HepG2 (cell line): ENCODE data around the gene LARP1B. TPM values are rescaled to one million over a fixed set of nuclear protein-coding genes. Genes with fewer than 3 reads are reported as not detected.
A peak's percentile ranks its signal among the peaks of the same experiment; 100 is the strongest.

ENCODE experiments used
- E2F1 ChIP-seq: sonication (generic); formaldehyde crosslinking; IDR thresholded peaks from 2 replicates; pipeline ENCODE4 v1.5.0; 2020; ENCODE audit warnings: missing genetic modification reagents
- GATAD2A ChIP-seq: IDR thresholded peaks from 2 replicates; pipeline ENCODE4 v1.6.1; 2016
- KLF15 ChIP-seq: sonication (generic); formaldehyde crosslinking; IDR thresholded peaks from 2 replicates; pipeline ENCODE4 v1.8.1; 2023; ENCODE audit warnings: borderline replicate concordance, mild to moderate bottlenecking, inconsistent platforms, missing genetic modification reagents, mixed read lengths
- MAFG ChIP-seq: sonication (generic); formaldehyde crosslinking; IDR thresholded peaks from 2 replicates; pipeline ENCODE4 v1.5.1; 2020; ENCODE audit warnings: mild to moderate bottlenecking, missing genetic modification reagents
- MED1 ChIP-seq: sonication (generic); formaldehyde crosslinking; IDR thresholded peaks from 2 replicates; pipeline ENCODE4 v1.4.0; 2020; ENCODE audit warnings: missing genetic modification reagents
- PHB2 ChIP-seq: fragments of 450-650 bp; IDR thresholded peaks from 2 replicates; pipeline ENCODE4 v1.6.1; 2018; ENCODE audit not compliant: partially characterized antibody
- TOPORS ChIP-seq: sonication (generic); formaldehyde crosslinking; IDR thresholded peaks from 2 replicates; pipeline ENCODE4 v1.8.0; 2023; ENCODE audit warnings: mild to moderate bottlenecking, missing genetic modification reagents
- ZBTB3 ChIP-seq: sonication (generic); formaldehyde crosslinking; IDR thresholded peaks from 2 replicates; pipeline ENCODE4 v1.4.0; 2020; ENCODE audit warnings: low read depth, mild to moderate bottlenecking, moderate library complexity, missing genetic modification reagents, borderline replicate concordance
- ZFP90 ChIP-seq: sonication (generic); formaldehyde crosslinking; IDR thresholded peaks from 2 replicates; pipeline ENCODE4 v1.8.0; 2022; ENCODE audit warnings: missing genetic modification reagents, mild to moderate bottlenecking, inconsistent platforms, borderline replicate concordance
- ZIK1 ChIP-seq: sonication (generic); formaldehyde crosslinking; IDR thresholded peaks from 2 replicates; pipeline ENCODE4 v1.5.0; 2020; ENCODE audit warnings: mild to moderate bottlenecking, low read depth, missing genetic modification reagents, borderline replicate concordance
- ZNF205 ChIP-seq: IDR thresholded peaks from 2 replicates; pipeline ENCODE4 v1.6.1; 2018; ENCODE audit warnings: missing biosample characterization, missing genetic modification reagents
- ZNF225 ChIP-seq: sonication (generic); formaldehyde crosslinking; IDR thresholded peaks from 2 replicates; pipeline ENCODE4 v1.4.0; 2020; ENCODE audit warnings: mild to moderate bottlenecking, missing genetic modification reagents
- ZNF280B ChIP-seq: sonication (generic); formaldehyde crosslinking; IDR thresholded peaks from 2 replicates; pipeline ENCODE4 v1.5.0; 2020; ENCODE audit warnings: missing genetic modification reagents, mild to moderate bottlenecking, borderline replicate concordance
- ZNF362 ChIP-seq: sonication (generic); formaldehyde crosslinking; IDR thresholded peaks from 2 replicates; pipeline ENCODE4 v1.4.0; 2020; ENCODE audit warnings: missing genetic modification reagents, mild to moderate bottlenecking, borderline replicate concordance
- ZNF383 ChIP-seq: sonication (generic); formaldehyde crosslinking; IDR thresholded peaks from 2 replicates; pipeline ENCODE4 v1.4.0; 2020; ENCODE audit warnings: missing genetic modification reagents, mild to moderate bottlenecking, borderline replicate concordance
- ZNF772 ChIP-seq: sonication (generic); formaldehyde crosslinking; IDR thresholded peaks from 2 replicates; pipeline ENCODE4 v1.5.0; 2020; ENCODE audit warnings: mild to moderate bottlenecking, missing genetic modification reagents
- polyA plus RNA-seq, 8 experiments: library from polyadenylated mRNA; depleted of rRNA in 3 of 8; stranded (reverse) in 7 of 8; unstranded in 1 of 8; fragments of >200 nt; fragmentation: Illumina TruSeq in 4 of 8; extraction: Trizol in 4 of 8; gene quantifications; 2 replicates each; pipeline versions ENCODE4 v1.2.1 to v1.2.3, GENCODE V29; 2011 to 2016; ENCODE audit warnings: low read depth in 4 of 8, missing spikeins in 1 of 8, mixed read lengths in 1 of 8; ENCODE audit not compliant: insufficient read depth in 1 of 8
- total RNA-seq, 5 experiments: library from RNA; depleted of rRNA; stranded (reverse); fragments of >200 nt; fragmentation: Illumina TruSeq; extraction: Trizol; gene quantifications; 2 replicates each; pipeline ENCODE4 v1.2.3, GENCODE V29; 2016; ENCODE audit warnings: low read depth in 1 of 5
- TF ChIP-seq, protein P1 (sequence below): sonication (generic); formaldehyde crosslinking; IDR thresholded peaks from 2 replicates; pipeline ENCODE4 v1.5.0; 2020; ENCODE audit warnings: mild to moderate bottlenecking, missing genetic modification reagents

The LARP1B gene
- total and polyA plus RNA-seq, 2 of the 13 experiments (the other 11 are each of a cell fraction or from before 2014, with no cell fraction given): 19.2 to 52.7 TPM

- no peak for TF ChIP-seq ZNF772 (CRISPR knock-in tag)
- 0 out of 2 replicates have a peak, but pooled peaks have one; percentile 23 for TF ChIP-seq ZBTB3
- no peak for TF ChIP-seq MAFG (CRISPR knock-in tag)
- TF ChIP-seq MED1 (CRISPR knock-in tag): peak; percentile 73
- TF ChIP-seq ZNF205 (CRISPR knock-in tag): no peak
- TF ChIP-seq KLF15: peak; percentile 61; the same call in 1 of the 2 replicates
- peak; percentile 18; the same call in 1 of the 2 replicates for TF ChIP-seq GATAD2A (CRISPR knock-in tag)
- peak; percentile 41; the same call in 1 of the 2 replicates for TF ChIP-seq ZNF362 (CRISPR knock-in tag)
- TF ChIP-seq ZNF280B (CRISPR knock-in tag): 0 out of 2 replicates have a peak, but pooled peaks have one; percentile 44
- TF ChIP-seq ZIK1: peak; percentile 96
- TF ChIP-seq, protein P1, sequence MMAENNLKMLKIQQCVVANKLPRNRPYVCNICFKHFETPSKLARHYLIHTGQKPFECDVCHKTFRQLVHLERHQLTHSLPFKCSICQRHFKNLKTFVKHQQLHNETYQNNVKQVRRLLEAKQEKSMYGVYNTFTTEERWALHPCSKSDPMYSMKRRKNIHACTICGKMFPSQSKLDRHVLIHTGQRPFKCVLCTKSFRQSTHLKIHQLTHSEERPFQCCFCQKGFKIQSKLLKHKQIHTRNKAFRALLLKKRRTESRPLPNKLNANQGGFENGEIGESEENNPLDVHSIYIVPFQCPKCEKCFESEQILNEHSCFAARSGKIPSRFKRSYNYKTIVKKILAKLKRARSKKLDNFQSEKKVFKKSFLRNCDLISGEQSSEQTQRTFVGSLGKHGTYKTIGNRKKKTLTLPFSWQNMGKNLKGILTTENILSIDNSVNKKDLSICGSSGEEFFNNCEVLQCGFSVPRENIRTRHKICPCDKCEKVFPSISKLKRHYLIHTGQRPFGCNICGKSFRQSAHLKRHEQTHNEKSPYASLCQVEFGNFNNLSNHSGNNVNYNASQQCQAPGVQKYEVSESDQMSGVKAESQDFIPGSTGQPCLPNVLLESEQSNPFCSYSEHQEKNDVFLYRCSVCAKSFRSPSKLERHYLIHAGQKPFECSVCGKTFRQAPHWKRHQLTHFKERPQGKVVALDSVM (CRISPR knock-in tag): peak; percentile 84
- TF ChIP-seq ZNF225: 0 out of 2 replicates have a peak, but pooled peaks have one; percentile 27
- peak; percentile 71; the same call in 1 of the 2 replicates for TF ChIP-seq ZNF383
- TF ChIP-seq PHB2: no peak
- TF ChIP-seq ZFP90 (CRISPR knock-in tag): peak; percentile 86; the same call in 1 of the 2 replicates
- peak; percentile 96 for TF ChIP-seq TOPORS (CRISPR knock-in tag)
- peak; percentile 71; the same call in 1 of the 2 replicates for TF ChIP-seq E2F1
Measured at GRCh38 chr4:128060699-128061565, at the start of gene LARP1B (continued).
